SK-N-SH (cell line): ENCODE measurements around the gene RFPL3. TPM values are rescaled to one million over a fixed set of nuclear protein-coding genes. Genes with fewer than 3 reads are reported as not detected.

Source experiments
- CTCF ChIA-PET: fragments of 300-600, 350-600 bp; formaldehyde crosslinking; extraction: SDS; loops from one replicate; lab custom pipeline; 2021; lab: Yijun Ruan, JAX
- POLR2A ChIA-PET: fragments of 350-600 bp; sonication (Branson Sonifier 250); formaldehyde crosslinking; extraction: SDS; loops from one replicate; lab custom pipeline; 2020; ENCODE audit warnings: antibody characterized with exemption, inconsistent platforms; lab: Yijun Ruan, JAX
- DNase-seq: peaks from one replicate; pipeline ENCODE4 v3.0.0; 2012
- H2AFZ ChIP-seq: fragments of 200-600 bp; sonication (generic); 2 replicates; pipeline ENCODE4 v1.8.1; 2016; ENCODE audit warnings: antibody characterized with exemption, mild to moderate bottlenecking, low read depth
- H3F3A ChIP-seq: fragments of 200-600 bp; sonication (generic); replicated peaks from 2 replicates; pipeline ENCODE3; 2016; ENCODE audit warnings: antibody characterized with exemption, mild to moderate bottlenecking; ENCODE audit not compliant: insufficient read depth
- H3K27ac ChIP-seq, 2 experiments: fragments of 200-500 bp in 1 of 2; fragments of 200-600 bp in 1 of 2; sonication (Bioruptor generic) in 1 of 2; sonication (generic), shearing (Covaris generic) in 1 of 2; 2 replicates each; pipeline versions ENCODE4 v1.5.1 to v1.6.1; 2014 to 2016; ENCODE audit warnings: low read depth in 2 of 2, inconsistent platforms in 1 of 2, low read length in 1 of 2, mild to moderate bottlenecking in 1 of 2, mixed read lengths in 1 of 2
- H3K27me3 ChIP-seq: fragments of 200-600 bp; sonication (generic), shearing (Covaris generic); 2 replicates; pipeline ENCODE4 v1.6.1; 2016; ENCODE audit warnings: mixed run types; ENCODE audit not compliant: insufficient read depth
- H3K36me3 ChIP-seq, 2 experiments: fragments of 200-500 bp in 1 of 2; fragments of 200-600 bp in 1 of 2; sonication (Bioruptor generic) in 1 of 2; sonication (generic) in 1 of 2; replicated peaks in 1 of 2; 2 replicates each; pipeline versions ENCODE3 to v1.5.1; 2014 to 2016; ENCODE audit warnings: low read length in 1 of 2, mild to moderate bottlenecking in 1 of 2; ENCODE audit not compliant: insufficient read depth in 2 of 2, control insufficient read depth in 1 of 2
- H3K4me1 ChIP-seq, 2 experiments: fragments of 200-500 bp in 1 of 2; fragments of 200-600 bp in 1 of 2; sonication (Bioruptor generic) in 1 of 2; sonication (generic), shearing (Covaris generic) in 1 of 2; 2 replicates each; pipeline versions ENCODE4 v1.5.1 to v1.6.1; 2014 to 2016; ENCODE audit warnings: low read depth in 1 of 2, low read length in 1 of 2, mixed run types in 1 of 2; ENCODE audit not compliant: insufficient read depth in 2 of 2, control insufficient read depth in 1 of 2
- H3K4me2 ChIP-seq: fragments of 200-600 bp; sonication (generic), shearing (Covaris generic); 2 replicates; pipeline ENCODE4 v1.6.1; 2017; ENCODE audit warnings: mixed run types
- H3K4me3 ChIP-seq, 2 experiments: fragments of 200-500 bp in 1 of 2; fragments of 200-600 bp in 1 of 2; sonication (Bioruptor generic) in 1 of 2; sonication (generic), shearing (Covaris generic) in 1 of 2; 2 replicates each; pipeline versions ENCODE4 v1.5.1 to v1.8.1; 2014 to 2016; ENCODE audit warnings: low read depth in 2 of 2, inconsistent platforms in 1 of 2, low read length in 1 of 2, mild to moderate bottlenecking in 1 of 2, mixed read lengths in 1 of 2, moderate library complexity in 1 of 2
- H3K79me2 ChIP-seq: fragments of 200-600 bp; sonication (generic); 2 replicates; pipeline ENCODE4 v1.8.1; 2017; ENCODE audit warnings: mild to moderate bottlenecking; ENCODE audit not compliant: insufficient read depth
- H3K9ac ChIP-seq: fragments of 200-600 bp; sonication (generic); 2 replicates; pipeline ENCODE4 v1.6.1; 2017; ENCODE audit warnings: mixed run types
- H3K9me2 ChIP-seq: fragments of 200-600 bp; sonication (generic); 2 replicates; pipeline ENCODE4 v1.6.1; 2017; ENCODE audit warnings: mixed run types
- H3K9me3 ChIP-seq: fragments of 200-600 bp; sonication (generic); 2 replicates; pipeline ENCODE4 v1.6.1; 2017; ENCODE audit warnings: mixed run types, mild to moderate bottlenecking, moderate library complexity
- H4K20me1 ChIP-seq: fragments of 200-600 bp; sonication (generic); 2 replicates; pipeline ENCODE4 v1.6.1; 2017; ENCODE audit warnings: mild to moderate bottlenecking, mixed run types; ENCODE audit not compliant: insufficient read depth
- CHD2 ChIP-seq: fragments of 150-350 bp; IDR thresholded peaks from 2 replicates; pipeline ENCODE4 v1.6.1; 2018; ENCODE audit warnings: low read length; ENCODE audit not compliant: partially characterized antibody
- EP300 ChIP-seq, 2 experiments: IDR thresholded peaks; 2 replicates each; pipeline versions ENCODE4 v1.4.0 to v1.6.1; 2012; ENCODE audit warnings: borderline replicate concordance in 1 of 2, low read depth in 1 of 2, low read length in 1 of 2
- EZH2phosphoT487 ChIP-seq: fragments of 200-600 bp; sonication (generic); IDR thresholded peaks from 2 replicates; pipeline ENCODE4 v1.6.1; 2017; ENCODE audit warnings: low read depth, mixed run types, mild to moderate bottlenecking, antibody characterized with exemption, moderate library complexity, borderline replicate concordance
- GATA2 ChIP-seq: sonication (generic); formaldehyde crosslinking; IDR thresholded peaks from 2 replicates; pipeline ENCODE4 v1.5.0; 2020; ENCODE audit warnings: mild to moderate bottlenecking, missing genetic modification reagents
- MAX ChIP-seq: IDR thresholded peaks from 2 replicates; pipeline ENCODE4 v1.4.0; 2012; ENCODE audit warnings: low read depth
- NFIC ChIP-seq: IDR thresholded peaks from 2 replicates; pipeline ENCODE4 v1.4.0; 2012; ENCODE audit warnings: borderline replicate concordance
- POLR2AphosphoS5 ChIP-seq: IDR thresholded peaks from 2 replicates; pipeline ENCODE4 v1.6.1; 2012; ENCODE audit warnings: low read depth, low read length
- RFX5 ChIP-seq: IDR thresholded peaks from 2 replicates; pipeline ENCODE4 v1.6.1; 2012; ENCODE audit warnings: mild to moderate bottlenecking, improper control_type of control experiment, low read length
- SMC3 ChIP-seq: IDR thresholded peaks from 2 replicates; pipeline ENCODE4 v1.6.1; 2012; ENCODE audit warnings: low read depth, low read length, improper control_type of control experiment
- YY1 ChIP-seq: IDR thresholded peaks from 2 replicates; pipeline ENCODE4 v1.4.0; 2012; ENCODE audit warnings: low read depth, mild to moderate bottlenecking
- WGBS: methylation state at CpG from one replicate; pipeline ENCODE4 v1.1.6; 2017; ENCODE audit warnings: low lambda C conversion rate; 5-methylcytosine and 5-hydroxymethylcytosine counted together
- polyA plus RNA-seq, 3 experiments: library from polyadenylated mRNA; depleted of rRNA; stranded (reverse); fragments of >200 nt; gene quantifications; 2 replicates each; pipeline ENCODE4 v1.2.3, GENCODE V29; 2012
- TF ChIP-seq, protein P1 (sequence below): IDR thresholded peaks from 2 replicates; pipeline ENCODE4 v1.4.0; 2012; ENCODE audit warnings: low read depth, borderline replicate concordance

Gene RFPL3
- polyA plus RNA-seq, 1 of the 3 experiments (the other 2 are of a cell fraction) = not detected

GRCh38 chr22:32401486-32401885 is 43.8 kb downstream of the RFPL3 start (continued):
- TF ChIP-seq CHD2 = no peak

DNA sequence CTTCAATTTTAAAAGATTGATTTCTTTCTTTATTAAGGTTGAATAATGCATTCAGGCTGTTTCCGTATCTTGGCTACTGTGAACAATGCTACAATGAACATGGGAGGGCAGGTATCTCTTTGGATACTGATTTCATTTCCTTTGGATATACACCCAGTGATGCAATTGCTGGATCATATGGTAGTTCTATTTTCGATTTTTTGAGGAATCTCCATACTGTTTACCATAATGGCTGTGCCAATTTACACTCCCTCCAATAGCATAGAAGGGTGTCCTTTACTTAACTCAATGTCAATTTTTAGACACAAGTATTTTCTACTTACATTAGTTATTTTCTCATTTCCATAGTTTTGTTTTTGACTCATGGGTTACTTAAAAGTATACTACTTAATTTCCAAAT is 46.4 kb downstream of the RFPL3 start:
- no peaks in the 10 kb centered on the region; the same call in 1 of the 2 replicates for H4K20me1 ChIP-seq
- H3K27me3 ChIP-seq = no peaks in the 10 kb centered on the region
- DNase-seq = no peak
- ChIA-PET POLR2A (no interaction called here), CTCF (interaction anchor here (1.0 kb wide), 1 partner anchor 64 kb away, joined by 3 read pairs; no protein-coding TSS in a partner anchor)
- H3K9me3 ChIP-seq = no peaks in the 10 kb centered on the region
- no peaks in the 10 kb centered on the region for H3F3A ChIP-seq
- no peaks in the 10 kb centered on the region for H3K9me2 ChIP-seq
- H3K4me1 ChIP-seq = no peaks in the 10 kb centered on the region
- H2AFZ ChIP-seq = no peak overlapping the region
- 67% methylated on average over 2 of the region's 2 CpGs for WGBS
- no peak overlapping the region for H3K4me2 ChIP-seq
- H3K9ac ChIP-seq = no peak overlapping the region
- peaks cover 28% of the 10 kb centered on the region for H3K79me2 ChIP-seq
- TF ChIP-seq CHD2 = no peak
- TF ChIP-seq YY1 = no peak
- H3K27ac ChIP-seq = no peak overlapping the region
- no peak overlapping the region for H3K4me3 ChIP-seq
- H3K36me3 ChIP-seq = peaks cover 73 to 78% of the 10 kb centered on the region in 2 experiments

- TF ChIP-seq NFIC (no peak), RFX5 (no peak), MAX (no peak), EP300 (IDR thresholded peaks at IDR 0.05; ENCODE audit: borderline replicate concordance in 1 of 2, low read depth in 1 of 2, low read length in 1 of 2) (no peak), POLR2AphosphoS5 (no peak), SMC3 (no peak), GATA2 (no peak), EZH2phosphoT487 (no peak)
- TF ChIP-seq, protein P1, sequence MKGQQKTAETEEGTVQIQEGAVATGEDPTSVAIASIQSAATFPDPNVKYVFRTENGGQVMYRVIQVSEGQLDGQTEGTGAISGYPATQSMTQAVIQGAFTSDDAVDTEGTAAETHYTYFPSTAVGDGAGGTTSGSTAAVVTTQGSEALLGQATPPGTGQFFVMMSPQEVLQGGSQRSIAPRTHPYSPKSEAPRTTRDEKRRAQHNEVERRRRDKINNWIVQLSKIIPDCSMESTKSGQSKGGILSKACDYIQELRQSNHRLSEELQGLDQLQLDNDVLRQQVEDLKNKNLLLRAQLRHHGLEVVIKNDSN = no peak
These were observed 49.6 kb downstream of the RFPL3 start for GRCh38 chr22:32407312-32407711.

More at GRCh38 chr22:32407312-32407711, 49.6 kb downstream of the RFPL3 start:
- Histone ChIP-seq H2AFZ (no peak overlapping the region), H3K27me3 (no peaks in the 10 kb centered on the region), H3K4me1 (peaks cover 0 to 10% of the 10 kb centered on the region in 2 experiments; a peak in 3 of 4 replicates), H3K9ac (no peak overlapping the region), H3K4me2 (no peak overlapping the region), H3K27ac (no peak overlapping the region), H3K9me3 (no peaks in the 10 kb centered on the region), H3K9me2 (no peaks in the 10 kb centered on the region), H3K4me3 (no peak overlapping the region), H3F3A (no peaks in the 10 kb centered on the region), H4K20me1 (no peaks in the 10 kb centered on the region; the same call in 1 of the 2 replicates), H3K79me2 (peaks cover 59% of the 10 kb centered on the region), H3K36me3 (peaks cover 44 to 53% of the 10 kb centered on the region in 2 experiments)
- DNase-seq = no peak
- POLR2A ChIA-PET = no interaction called here
- CTCF ChIA-PET = no interaction called here
- WGBS = 95% methylated on average over 3 of the region's 3 CpGs
